Right lobe of liver (tissue), 4 donors: Measurements from ENCODE around the gene ATP5PD.

Experiments
- CTCF ChIP-seq, 4 donors: fragments of 200-600 bp in 3 of 4; fragments of 450-650 bp in 1 of 4; IDR thresholded peaks; one replicate each; pipeline versions ENCODE4 v1.5.1 to v1.8.0; 2016 to 2022; ENCODE audit warnings: antibody characterized with exemption in 4 of 4, mild to moderate bottlenecking in 2 of 4
- POLR2A ChIP-seq: fragments of 450-650 bp; IDR thresholded peaks from one replicate; pipeline ENCODE4 v1.6.1; 2017; ENCODE audit warnings: antibody characterized with exemption, mild to moderate bottlenecking
- donor health status: DM: no; HTN: no; CAD: no.
- donor health status: DM: no; HTN: no; CAD: no.
- donor health status: DM: no; HTN: yes; CAD: no.

DNA sequence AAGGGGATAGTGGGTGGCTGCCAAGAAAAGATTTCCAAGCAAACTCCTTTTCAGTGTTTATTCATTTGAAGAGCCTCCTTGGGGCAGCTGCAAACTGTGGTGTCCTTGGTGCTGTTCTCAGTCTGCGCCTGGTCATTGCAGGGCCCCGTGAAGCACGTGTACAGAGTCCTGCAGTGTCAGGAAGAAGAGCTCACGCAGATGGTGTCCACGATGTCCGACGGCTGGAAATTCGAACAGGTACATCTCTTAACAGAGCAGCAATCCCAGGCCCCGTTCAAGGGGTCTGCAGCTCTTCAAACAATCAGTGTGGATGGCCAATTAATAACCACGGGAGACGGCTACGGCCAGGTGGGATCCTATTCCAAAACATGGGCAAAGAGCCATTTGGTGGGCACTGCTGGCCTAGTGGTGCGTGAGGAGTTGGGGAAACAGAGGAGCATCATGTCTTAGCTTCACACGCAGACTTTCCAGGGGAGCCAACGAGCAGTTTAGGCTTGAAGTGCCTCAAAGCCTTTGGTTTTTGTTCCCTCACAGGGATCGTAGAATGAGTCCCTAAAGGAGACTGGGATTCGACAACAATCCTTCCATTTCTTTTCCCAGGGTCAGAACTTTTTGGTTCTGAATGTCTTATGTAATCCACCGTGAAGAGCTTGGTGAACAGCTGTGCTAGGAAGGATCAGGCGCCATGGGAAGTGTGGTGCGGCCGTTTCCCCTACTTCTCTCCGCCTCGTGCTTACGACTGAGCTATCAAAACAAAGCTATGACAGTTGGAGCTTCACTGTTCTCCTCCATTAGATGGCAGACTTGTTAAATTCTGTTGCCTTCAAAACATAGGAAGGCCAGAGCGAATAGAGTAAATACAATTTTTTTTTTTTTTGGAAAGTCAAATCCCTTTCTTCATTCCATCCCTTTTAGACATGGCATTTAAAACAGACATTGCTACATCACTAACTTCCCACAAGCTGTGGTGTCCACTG is 12.9 kb upstream of the ATP5PD start:
- TF ChIP-seq POLR2A (no peak), CTCF (IDR thresholded peaks at IDR 0.05) (peak; percentile 50 to 56 (median 54))
